BLaER1 treated with 17β-estradiol and CSF1 and Interleukin-3, amounts not matched to agents 10 nM and 100 nM (cell line): ENCODE data around the gene ZNF444.

Experiments used
- H3K27ac ChIP-seq, 11 experiments: shearing (Covaris generic); formaldehyde crosslinking; 2 replicates each; pipeline ENCODE4 v1.8.1; 2022
- H3K27me3 ChIP-seq, 11 experiments: shearing (Covaris generic); formaldehyde crosslinking; 2 replicates each; pipeline ENCODE4 v1.8.1; 2022
- H3K36me3 ChIP-seq, 11 experiments: shearing (Covaris generic); formaldehyde crosslinking; 2 replicates each; pipeline ENCODE4 v1.8.1; 2022
- H3K4me1 ChIP-seq, 10 experiments: shearing (Covaris generic); formaldehyde crosslinking; 2 replicates each; pipeline ENCODE4 v1.8.1; 2022
- H3K4me2 ChIP-seq, 11 experiments: shearing (Covaris generic); formaldehyde crosslinking; 2 replicates each; pipeline ENCODE4 v1.8.1; 2022
- H3K4me3 ChIP-seq, 10 experiments: shearing (Covaris generic); formaldehyde crosslinking; 2 replicates each; pipeline ENCODE4 v1.8.1; 2022
- H3K9ac ChIP-seq, 11 experiments: shearing (Covaris generic); formaldehyde crosslinking; 2 replicates each; pipeline ENCODE4 v1.8.1; 2022
- H3K9me3 ChIP-seq, 11 experiments: shearing (Covaris generic); formaldehyde crosslinking; replicated peaks in 1 of 11; 2 replicates each; pipeline ENCODE4 v1.8.1; 2022
- H4K20me1 ChIP-seq, 11 experiments: shearing (Covaris generic); formaldehyde crosslinking; 2 replicates each; pipeline ENCODE4 v1.8.1; 2022
- Cebpa-rat ChIP-seq, 11 experiments: shearing (Covaris generic); IDR thresholded peaks; 2 replicates each; pipeline ENCODE4 v1.8.1; 2022

Gene ZNF444

DNA sequence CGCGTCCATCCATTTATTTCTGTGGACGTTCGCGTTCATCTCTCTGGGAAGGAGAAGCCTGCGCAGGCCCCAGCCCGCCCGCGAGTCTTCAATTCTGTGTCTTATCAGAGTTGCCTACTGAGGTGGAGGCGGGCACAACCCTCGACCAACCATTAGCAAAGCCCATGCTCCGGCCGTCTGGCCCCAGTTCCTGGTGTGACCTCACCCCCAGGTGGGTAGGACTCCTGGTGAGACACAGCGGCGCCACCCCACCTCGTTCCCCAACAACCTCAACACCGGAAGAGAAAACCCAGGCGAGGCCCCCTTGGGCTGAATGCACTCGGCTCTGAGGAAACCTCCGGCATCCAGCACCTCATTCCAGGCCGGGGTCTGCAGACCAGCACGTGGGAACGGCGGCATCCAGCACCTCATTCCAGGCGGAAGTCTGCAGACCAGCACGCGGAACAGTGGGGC is 34.7 kb upstream of the ZNF444 start:
- H3K4me2 ChIP-seq = peak overlapping the region; percentile 82 to 100 (median 98)
- TF ChIP-seq Cebpa-rat (IDR thresholded peaks at IDR 0.05) = no peak

DNA sequence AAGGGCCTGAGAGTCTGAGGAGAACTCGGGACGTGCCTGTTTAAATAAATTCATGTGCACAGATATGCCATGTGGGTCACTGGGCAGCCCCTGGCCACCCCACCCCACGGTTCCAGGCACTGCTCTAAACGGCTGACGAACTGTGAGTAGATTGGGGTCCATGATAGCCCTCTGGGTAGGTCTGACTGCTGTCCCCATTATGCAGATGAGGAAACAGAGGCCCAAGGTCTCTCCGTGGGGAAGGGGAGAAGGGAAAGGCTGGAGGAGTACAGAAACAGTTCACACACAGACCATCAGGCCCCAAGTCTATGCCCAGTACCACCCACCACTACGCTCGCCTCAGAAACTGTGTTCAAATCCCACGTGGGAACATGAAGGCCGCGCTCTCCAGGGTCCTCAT is 34.1 kb upstream of the ZNF444 start:
- H3K36me3 ChIP-seq = peaks cover 10 to 37% (median 20%) of the 10 kb centered on the region in 11 experiments
- peak overlapping the region in 7 of 11 experiments; percentile 15 to 82 (median 74); a peak in 10 of 22 replicates for H3K27ac ChIP-seq
- no peaks in the 10 kb centered on the region for H3K9me3 ChIP-seq
- H3K9ac ChIP-seq = peak overlapping the region in 9 of 11 experiments; percentile 2 to 79 (median 57); a peak in 11 of 22 replicates
- H3K4me1 ChIP-seq = peaks cover 77 to 96% (median 93%) of the 10 kb centered on the region in 10 experiments
- peak overlapping the region in 3 of 10 experiments; percentile 3 to 34 (median 16); a peak in 4 of 20 replicates for H3K4me3 ChIP-seq
- H4K20me1 ChIP-seq = peaks cover 74 to 98% (median 95%) of the 10 kb centered on the region in 11 experiments
- TF ChIP-seq Cebpa-rat (IDR thresholded peaks at IDR 0.05) = no peak
- H3K4me2 ChIP-seq = peak overlapping the region; percentile 82 to 100 (median 98)
- H3K27me3 ChIP-seq = no peaks in the 10 kb centered on the region

More for the DNA sequence above, 34.7 kb upstream of the ZNF444 start:
- H3K9me3 ChIP-seq = no peaks in the 10 kb centered on the region
- no peaks in the 10 kb centered on the region for H3K27me3 ChIP-seq
- H3K4me3 ChIP-seq = peak overlapping the region in 3 of 10 experiments; percentile 3 to 34 (median 16); a peak in 3 of 20 replicates
- peaks cover 15 to 42% (median 26%) of the 10 kb centered on the region in 11 experiments for H3K36me3 ChIP-seq
- H3K9ac ChIP-seq = peak overlapping the region in 10 of 11 experiments; percentile 2 to 79 (median 49); a peak in 15 of 22 replicates
- peaks cover 72 to 95% (median 91%) of the 10 kb centered on the region in 10 experiments for H3K4me1 ChIP-seq
- peak overlapping the region in 8 of 11 experiments; percentile 60 to 81 (median 72); a peak in 13 of 22 replicates for H3K27ac ChIP-seq
- H4K20me1 ChIP-seq = peaks cover 76 to 98% (median 96%) of the 10 kb centered on the region in 11 experiments

GRCh38 chr19:56107626-56108351 is 33.3 kb upstream of the ZNF444 start:
- peaks cover 72 to 98% (median 94%) of the 10 kb centered on the region in 11 experiments for H4K20me1 ChIP-seq
- peak overlapping the region in 4 of 10 experiments; percentile 51 to 61 (median 56); a peak in 6 of 20 replicates for H3K4me3 ChIP-seq
- H3K27me3 ChIP-seq = no peaks in the 10 kb centered on the region
- H3K36me3 ChIP-seq = peaks cover 2 to 29% (median 12%) of the 10 kb centered on the region in 11 experiments; a peak in 19 of 22 replicates
- peak overlapping the region; percentile 92 to 100 (median 98) for H3K4me2 ChIP-seq
- H3K9ac ChIP-seq = peak overlapping the region in 10 of 11 experiments; percentile 55 to 81 (median 72); a peak in 16 of 22 replicates
- TF ChIP-seq Cebpa-rat (IDR thresholded peaks at IDR 0.05) = no peak
- peaks cover 83 to 96% (median 93%) of the 10 kb centered on the region in 10 experiments for H3K4me1 ChIP-seq
- H3K27ac ChIP-seq = peak overlapping the region in 8 of 11 experiments; percentile 23 to 82 (median 75); a peak in 12 of 22 replicates
- H3K9me3 ChIP-seq = no peaks in the 10 kb centered on the region

GRCh38 chr19:56108447-56109195 is 32.5 kb upstream of the ZNF444 start:
- H3K27ac ChIP-seq = peak overlapping the region in 8 of 11 experiments; percentile 69 to 82 (median 76); a peak in 16 of 22 replicates
- H3K4me3 ChIP-seq = peak overlapping the region; percentile 1 to 64 (median 54); a peak in 17 of 20 replicates
- peaks cover 85 to 96% (median 93%) of the 10 kb centered on the region in 10 experiments for H3K4me1 ChIP-seq
- H3K27me3 ChIP-seq = no peaks in the 10 kb centered on the region
- H3K4me2 ChIP-seq = peak overlapping the region; percentile 92 to 100 (median 98)
- H4K20me1 ChIP-seq = peaks cover 71 to 98% (median 94%) of the 10 kb centered on the region in 11 experiments
- no peak for TF ChIP-seq Cebpa-rat (IDR thresholded peaks at IDR 0.05)
- H3K9me3 ChIP-seq = no peaks in the 10 kb centered on the region
- H3K9ac ChIP-seq = peak overlapping the region; percentile 24 to 81 (median 71); a peak in 20 of 22 replicates
- peaks cover 0 to 21% (median 8%) of the 10 kb centered on the region in 11 experiments; a peak in 14 of 22 replicates for H3K36me3 ChIP-seq

- H4K20me1 ChIP-seq = peaks cover 76 to 100% (median 97%) of the 10 kb centered on the region in 11 experiments
- TF ChIP-seq Cebpa-rat (IDR thresholded peaks at IDR 0.05) = no peak
- peak overlapping the region; percentile 1 to 64 (median 54); a peak in 17 of 20 replicates for H3K4me3 ChIP-seq
- H3K9ac ChIP-seq = peak overlapping the region; percentile 1 to 81 (median 71); a peak in 19 of 22 replicates
- H3K4me1 ChIP-seq = peaks cover 91 to 100% (median 99%) of the 10 kb centered on the region in 10 experiments
- H3K9me3 ChIP-seq = no peaks in the 10 kb centered on the region
- H3K4me2 ChIP-seq = peak overlapping the region; percentile 92 to 100 (median 98)
- peak overlapping the region in 8 of 11 experiments; percentile 69 to 82 (median 76); a peak in 16 of 22 replicates for H3K27ac ChIP-seq
- peaks cover 0 to 21% (median 8%) of the 10 kb centered on the region in 11 experiments; a peak in 14 of 22 replicates for H3K36me3 ChIP-seq
- no peaks in the 10 kb centered on the region for H3K27me3 ChIP-seq
Measured at GRCh38 chr19:56109226-56109625, 31.9 kb upstream of the ZNF444 start.

GRCh38 chr19:56110515-56111448 is 30.3 kb upstream of the ZNF444 start:
- peak overlapping the region; percentile 92 to 100 (median 98) for H3K4me2 ChIP-seq
- H3K4me1 ChIP-seq = peaks cover 99 to 100% (median 100%) of the 10 kb centered on the region in 10 experiments
- TF ChIP-seq Cebpa-rat (IDR thresholded peaks at IDR 0.05) = no peak
- peaks cover 0 to 33% (median 16%) of the 10 kb centered on the region in 11 experiments; a peak in 14 of 22 replicates for H3K36me3 ChIP-seq
- H3K27me3 ChIP-seq = no peaks in the 10 kb centered on the region
- H3K9ac ChIP-seq = peak overlapping the region in 10 of 11 experiments; percentile 32 to 81 (median 72); a peak in 18 of 22 replicates
- H3K4me3 ChIP-seq = peak overlapping the region in 9 of 10 experiments; percentile 1 to 58 (median 48); a peak in 16 of 20 replicates
- peak overlapping the region in 9 of 11 experiments; percentile 49 to 82 (median 76); a peak in 19 of 22 replicates for H3K27ac ChIP-seq
- H4K20me1 ChIP-seq = peaks cover 76 to 100% (median 98%) of the 10 kb centered on the region in 11 experiments
- H3K9me3 ChIP-seq = no peaks in the 10 kb centered on the region

DNA sequence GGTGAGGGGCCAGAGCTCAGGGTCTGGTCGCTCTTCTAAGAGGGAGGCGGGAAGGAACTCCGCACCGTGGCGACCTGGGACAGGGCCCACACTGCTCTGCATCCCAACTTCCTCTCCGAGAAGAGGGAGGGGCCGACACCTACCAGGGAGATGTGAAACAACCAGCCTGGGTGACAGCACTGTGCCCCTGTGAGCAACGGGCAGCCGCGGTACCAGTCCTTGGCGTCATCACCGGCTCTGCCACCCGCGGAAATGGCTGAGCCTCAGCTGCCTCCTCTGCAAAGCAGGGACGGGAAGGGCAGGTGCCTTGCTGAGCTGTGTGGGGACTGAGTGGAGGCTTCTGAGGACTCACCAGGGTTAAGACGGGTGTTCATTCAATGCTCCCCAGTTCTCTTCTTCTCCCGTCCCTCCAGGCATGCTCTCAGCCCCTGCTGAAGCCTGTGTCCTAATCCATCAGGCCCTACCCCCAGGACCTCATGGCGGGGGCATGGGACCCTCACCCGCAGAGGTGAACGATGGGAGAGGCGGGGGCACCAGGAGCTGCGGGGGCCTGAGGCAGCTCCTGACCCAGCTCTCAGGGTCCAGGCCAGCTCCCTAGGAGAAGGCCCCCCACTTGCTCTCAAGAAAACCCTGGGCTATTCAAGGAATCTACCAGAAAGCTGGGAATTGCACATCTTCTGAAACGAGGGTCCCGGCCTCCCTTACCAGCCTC is 29.3 kb upstream of the ZNF444 start:
- Histone ChIP-seq H3K4me2 (peak overlapping the region; percentile 92 to 100 (median 98)), H3K4me3 (peak overlapping the region in 9 of 10 experiments; percentile 5 to 58 (median 50); a peak in 16 of 20 replicates), H3K4me1 (peaks cover 99 to 100% (median 100%) of the 10 kb centered on the region in 10 experiments), H3K9me3 (no peaks in the 10 kb centered on the region), H4K20me1 (peaks cover 76 to 100% (median 98%) of the 10 kb centered on the region in 11 experiments), H3K36me3 (peaks cover 0 to 29% (median 14%) of the 10 kb centered on the region in 11 experiments; a peak in 13 of 22 replicates), H3K27me3 (no peaks in the 10 kb centered on the region), H3K9ac (peak overlapping the region; percentile 32 to 81 (median 71); a peak in 19 of 22 replicates), H3K27ac (peak overlapping the region in 10 of 11 experiments; percentile 10 to 82 (median 75); a peak in 19 of 22 replicates)
- no peak for TF ChIP-seq Cebpa-rat (IDR thresholded peaks at IDR 0.05)
